ELF-1 (cell line): ENCODE data around the gene MBD3L3.
"Not testable (repeated sequence)": the region's sequence is repeated elsewhere in the genome, so short reads cannot be mapped to it uniquely, and the experiment has no call there.

ENCODE experiments used
- DNase-seq: peaks from one replicate; pipeline ENCODE4 v3.0.0-alpha.2; 2016; ENCODE audit warnings: low read depth, low spot score

Gene MBD3L3

DNA sequence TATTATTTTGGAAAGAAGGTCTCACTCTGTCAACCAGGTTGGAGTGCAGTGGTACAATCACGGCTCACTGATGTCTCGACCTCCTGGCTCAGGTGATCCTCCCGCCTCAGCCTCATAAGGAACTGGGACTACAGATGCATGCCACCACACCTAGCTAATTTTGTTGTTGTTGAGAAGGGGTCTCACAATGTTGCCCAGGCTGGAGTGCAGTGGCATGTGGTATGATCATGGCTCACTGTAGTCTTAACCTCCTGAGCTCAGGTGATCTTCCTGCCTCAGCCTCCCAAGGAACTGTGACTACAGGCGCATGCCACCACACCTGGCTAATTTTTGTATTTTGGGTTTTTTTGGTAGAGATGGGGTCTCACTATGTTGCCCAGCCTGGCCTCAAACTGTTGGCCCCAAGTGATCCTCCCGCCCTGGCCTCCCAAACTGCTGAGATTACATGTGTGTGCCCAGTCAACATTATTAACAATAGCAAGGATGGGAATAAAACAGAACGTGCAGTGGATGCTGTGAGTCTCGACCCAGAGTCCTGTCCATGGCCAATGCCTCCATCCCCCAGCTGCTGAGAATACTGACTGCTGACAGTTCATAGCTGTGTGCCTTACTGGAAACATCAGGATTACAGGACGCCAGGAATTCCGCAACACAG, 5.4 kb upstream of the MBD3L3 start:
- no peak for DNase-seq

- DNase-seq = no peak
These were observed 4.9 kb upstream of the MBD3L3 start for GRCh38 chr19:7063339-7063738.

- DNase-seq = not testable (repeated sequence)
These were observed 1.5 kb upstream of the MBD3L3 start for GRCh38 chr19:7059977-7060376.

DNA sequence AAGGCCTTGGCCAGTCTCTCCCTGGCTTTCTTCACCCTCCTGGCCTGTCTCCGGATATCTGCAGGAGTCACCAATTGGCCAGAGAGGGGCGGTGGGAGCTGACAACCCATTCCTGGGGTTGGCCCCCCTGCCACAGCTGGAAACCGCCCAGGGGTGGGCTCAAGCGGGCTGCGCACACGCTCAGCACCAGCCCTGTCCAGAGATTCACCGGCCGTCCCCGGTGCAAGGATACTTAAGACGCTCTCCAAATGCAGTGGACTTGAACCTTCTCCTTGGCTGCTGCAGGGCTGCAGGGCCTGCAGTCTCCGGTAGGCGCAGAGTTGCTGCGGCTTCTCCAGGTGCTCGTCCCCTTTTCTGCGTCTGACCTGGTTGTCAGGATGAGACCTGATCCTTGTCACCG, 2.1 kb downstream of the MBD3L3 start:
- not testable (repeated sequence) for DNase-seq

DNA sequence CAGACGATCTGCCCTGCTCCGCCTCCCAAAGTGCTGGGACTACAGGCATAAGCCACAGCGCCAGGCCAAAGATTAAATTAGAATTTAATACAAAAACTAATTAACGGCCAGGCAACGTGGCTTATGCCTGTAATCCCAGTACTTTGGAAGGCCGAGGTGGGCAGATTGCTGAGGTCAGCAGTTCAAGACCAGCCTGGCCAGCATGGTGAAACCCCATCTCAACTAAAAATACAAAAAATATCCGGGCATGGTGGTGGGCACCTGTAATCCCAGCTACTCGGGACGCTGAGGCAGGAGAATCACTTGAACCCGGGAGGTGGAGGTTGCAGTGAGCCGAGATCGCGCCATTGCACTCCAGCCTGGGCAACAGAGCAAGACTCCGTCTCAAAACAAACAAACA, 2.8 kb downstream of the MBD3L3 start:
- not testable (repeated sequence) for DNase-seq

DNA sequence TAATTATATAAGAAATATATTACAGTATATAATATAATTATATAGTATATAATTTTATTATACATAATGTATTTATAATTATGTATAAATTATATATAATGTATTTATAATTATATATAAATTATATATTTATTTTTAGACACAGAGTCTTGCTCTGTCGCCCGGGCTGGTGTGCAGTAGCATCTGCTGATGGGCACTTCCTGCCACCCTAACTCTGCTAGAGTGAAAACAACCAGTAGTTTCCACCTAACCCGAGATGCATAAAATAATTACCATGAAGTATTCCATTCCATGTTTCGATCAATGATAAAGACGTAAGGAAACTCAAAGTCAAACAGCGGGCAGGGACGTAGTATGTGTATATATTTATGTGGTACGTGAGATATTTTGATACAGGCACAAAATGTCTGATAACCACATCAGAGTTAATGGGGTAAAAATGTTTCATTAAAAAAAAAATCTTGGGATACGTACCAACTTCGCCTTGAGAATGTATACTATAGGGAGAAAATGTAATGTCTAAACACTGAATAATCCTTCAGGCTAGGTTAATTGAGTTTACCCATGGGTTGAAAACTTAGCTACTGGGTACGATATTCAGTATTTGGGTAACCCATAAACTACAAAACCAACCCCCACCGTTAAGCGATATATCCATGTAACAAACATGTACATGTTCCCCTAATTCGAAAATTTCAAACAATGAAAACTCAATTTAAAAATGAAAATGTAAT, 3.7 kb downstream of the MBD3L3 start:
- not testable (repeated sequence) for DNase-seq

- DNase-seq = not testable (repeated sequence)
These were observed 5.6 kb downstream of the MBD3L3 start for GRCh38 chr19:7052896-7053295.

DNA sequence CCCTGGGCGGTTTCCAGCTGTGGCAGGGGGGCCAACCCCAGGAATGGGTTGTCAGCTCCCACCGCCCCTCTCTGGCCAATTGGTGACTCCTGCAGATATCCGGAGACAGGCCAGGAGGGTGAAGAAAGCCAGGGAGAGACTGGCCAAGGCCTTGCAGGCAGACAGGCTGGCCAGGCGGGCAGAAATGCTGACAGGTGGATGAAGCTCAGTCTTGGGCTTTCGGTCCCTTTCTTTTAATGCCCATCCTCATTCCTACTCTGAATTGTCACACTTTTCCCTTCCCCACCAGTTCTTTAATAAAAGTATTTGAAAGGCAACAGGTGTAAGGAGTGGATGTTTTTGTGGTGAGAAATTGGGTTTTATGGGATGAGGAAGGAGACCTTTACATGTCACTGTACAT, 7.1 kb downstream of the MBD3L3 start:
- DNase-seq = not testable (repeated sequence)

- DNase-seq = not testable (repeated sequence)
These were observed 9.5 kb downstream of the MBD3L3 start, which contains the start of gene MBD3L2 for GRCh38 chr19:7049021-7049420. MBD3L2 (plus strand) TSS chr19:7049321; CDS start chr19:7049374, 53 bp downstream.

DNA sequence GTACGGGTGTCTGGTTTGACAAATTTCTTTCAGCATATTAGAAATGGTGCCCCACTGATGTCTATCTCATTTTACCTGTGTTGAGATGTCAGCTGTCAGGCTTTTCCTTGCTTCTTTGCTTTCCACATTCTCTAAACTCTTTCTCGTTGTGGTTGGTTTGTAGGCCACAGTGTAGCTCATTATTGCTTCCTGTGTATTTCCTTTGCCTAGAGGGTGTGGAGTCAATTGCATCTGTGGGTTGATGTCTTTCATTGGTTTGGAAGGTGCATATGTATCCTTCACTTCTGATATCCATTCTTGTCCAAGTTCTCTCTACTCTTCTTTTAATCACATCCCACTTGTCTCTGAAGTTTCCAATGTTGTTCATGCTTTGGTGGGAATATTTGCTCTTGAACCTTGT, 16.9 kb downstream of the MBD3L3 start:
- not testable (repeated sequence) for DNase-seq

DNA sequence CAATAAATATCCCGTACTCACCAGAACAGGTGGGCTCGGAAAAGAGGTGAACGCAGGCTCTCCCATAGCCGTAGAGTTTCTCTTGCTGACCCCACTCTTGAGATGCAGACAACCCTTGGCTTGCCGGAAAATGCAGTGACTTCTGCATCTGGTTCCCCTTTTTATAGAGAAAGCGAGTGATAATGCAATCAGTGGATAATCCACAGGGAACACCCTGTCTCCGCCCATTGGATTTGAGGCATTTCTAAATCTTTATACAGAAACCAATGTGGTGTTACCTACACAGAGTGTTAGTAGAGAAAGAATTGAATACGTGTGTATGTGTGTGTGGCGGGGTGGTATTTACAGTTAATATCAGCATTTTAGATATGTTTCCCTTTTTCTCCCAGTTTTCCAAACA, 18.4 kb downstream of the MBD3L3 start, which contains the start of gene MBD3L4:
Gene MBD3L4, minus strand, starts transcription at position 101 of the 400 bp plus-strand sequence. Its CDS starts 35 bp downstream, at position 66.
- not testable (repeated sequence) for DNase-seq

- not testable (repeated sequence) for DNase-seq
These were observed 28.2 kb downstream of the MBD3L3 start, which contains the start of gene MBD3L5 for GRCh38 chr19:7030278-7030677. MBD3L5 (plus strand) TSS chr19:7030578; CDS start chr19:7030612, 34 bp downstream.

GRCh38 chr19:7028790-7029189, 29.7 kb downstream of the MBD3L3 start:
- DNase-seq = not testable (repeated sequence)

DNA sequence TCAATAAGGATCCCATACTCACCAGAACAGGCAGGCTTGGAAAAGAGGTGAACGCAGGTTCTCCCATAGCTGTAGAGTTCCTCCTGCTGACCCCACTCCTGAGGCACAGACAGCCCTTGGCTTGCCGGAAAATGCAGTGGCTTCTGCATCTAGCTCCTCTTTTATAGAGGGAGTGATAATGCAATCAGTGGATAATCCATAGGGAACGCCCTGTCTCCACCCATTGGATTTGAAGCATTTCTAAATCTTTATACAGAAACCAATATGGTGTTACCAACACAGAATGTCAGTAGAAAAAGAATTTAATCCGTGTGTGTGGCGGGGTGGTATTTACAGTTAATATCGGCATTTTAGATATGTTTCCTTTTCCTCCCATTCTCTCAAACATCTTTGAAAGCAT, 37.1 kb downstream of the MBD3L3 start, which contains the start of gene MBD3L2B:
Gene MBD3L2B, minus strand, starts transcription at position 101 of the 400 bp plus-strand sequence. Its CDS starts 34 bp downstream, at position 67.
- DNase-seq = not testable (repeated sequence)

DNA sequence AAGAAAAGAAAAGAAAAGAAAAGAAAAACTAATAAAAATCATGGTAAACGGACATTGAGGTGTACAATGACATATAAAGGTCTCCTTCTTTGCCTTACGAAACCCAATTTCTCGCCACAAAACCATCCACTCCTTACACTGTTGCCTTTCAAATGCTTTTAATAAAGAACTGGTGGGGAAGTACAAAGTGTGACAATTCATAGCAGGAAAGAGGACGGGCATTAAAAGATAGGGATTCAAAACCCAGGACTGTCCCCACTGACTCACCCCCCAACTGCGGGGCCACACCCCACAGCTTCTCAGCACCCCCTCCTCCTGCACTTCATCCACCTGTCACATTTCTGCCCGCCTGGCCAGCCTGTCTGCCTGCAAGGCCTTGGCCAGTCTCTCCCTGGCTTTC, 39.6 kb downstream of the MBD3L3 start:
- DNase-seq = no peak

- no peak for DNase-seq
These were observed 44.8 kb downstream of the MBD3L3 start for GRCh38 chr19:7013678-7014077.

DNA sequence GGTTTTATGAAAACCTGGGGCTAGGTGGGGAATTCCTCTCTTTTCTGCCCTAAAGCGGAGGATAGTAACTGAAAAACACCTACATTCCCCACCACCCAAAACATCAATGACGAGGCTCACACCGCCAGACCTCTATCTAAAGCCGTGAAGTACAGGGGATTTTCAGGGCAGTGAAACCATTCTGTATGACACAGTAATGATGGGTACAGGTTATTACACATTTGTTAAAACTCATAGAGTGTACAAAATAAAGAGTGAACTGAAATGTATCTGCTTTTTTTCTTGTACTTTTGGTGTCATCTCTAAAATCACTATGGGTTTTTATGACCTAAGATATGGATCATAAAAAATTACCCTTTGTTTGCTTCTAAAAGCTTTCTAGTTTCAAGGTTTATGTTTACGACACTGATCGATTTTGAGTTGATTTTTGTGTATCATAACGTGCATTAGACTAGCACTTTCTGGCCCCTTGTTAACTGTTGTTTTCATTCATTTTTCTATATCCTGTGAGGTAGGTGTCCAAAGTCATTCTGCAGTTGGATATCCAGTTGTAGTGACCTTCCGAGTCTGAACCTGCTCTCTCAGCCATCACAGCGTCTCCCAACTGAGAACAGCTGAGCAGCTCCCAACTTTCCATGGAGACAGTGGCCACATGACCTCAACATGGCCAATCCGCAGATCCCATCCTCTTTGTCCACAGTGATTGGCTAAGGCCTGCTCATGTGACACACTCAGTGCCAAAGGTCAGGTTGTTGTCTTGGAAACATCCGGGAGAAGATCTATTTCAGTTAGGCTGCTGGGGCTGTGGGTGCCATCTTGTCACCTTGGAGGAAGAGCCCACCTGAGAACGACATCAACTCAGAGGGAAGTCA, 47.5 kb downstream of the MBD3L3 start:
- DNase-seq = no peak

DNA sequence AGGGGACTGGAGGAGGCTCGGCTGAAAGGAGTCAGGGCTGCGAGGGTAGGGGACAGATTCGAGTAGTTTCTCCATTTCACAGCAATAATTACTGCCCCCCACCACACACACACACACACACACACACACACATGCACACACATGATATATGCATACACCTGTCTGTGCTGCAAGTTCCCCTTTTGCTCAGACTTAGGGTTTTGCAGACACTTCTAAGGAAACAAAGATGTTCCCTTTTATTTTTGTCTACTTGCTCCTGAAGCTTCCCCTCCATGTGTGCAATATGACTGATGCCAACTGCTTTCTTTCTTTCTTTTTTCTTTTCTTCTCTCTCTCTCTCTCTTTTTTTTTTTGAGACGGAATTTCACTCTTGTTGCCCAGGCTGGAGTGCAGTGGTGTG, 50.6 kb downstream of the MBD3L3 start:
- no peak for DNase-seq
